ENCODE data around the gene UGGT2.
"Not testable (repeated sequence)": the region's sequence is repeated elsewhere in the genome, so short reads cannot be mapped to it uniquely, and the experiment has no call there.

UGGT2 gene

DNA sequence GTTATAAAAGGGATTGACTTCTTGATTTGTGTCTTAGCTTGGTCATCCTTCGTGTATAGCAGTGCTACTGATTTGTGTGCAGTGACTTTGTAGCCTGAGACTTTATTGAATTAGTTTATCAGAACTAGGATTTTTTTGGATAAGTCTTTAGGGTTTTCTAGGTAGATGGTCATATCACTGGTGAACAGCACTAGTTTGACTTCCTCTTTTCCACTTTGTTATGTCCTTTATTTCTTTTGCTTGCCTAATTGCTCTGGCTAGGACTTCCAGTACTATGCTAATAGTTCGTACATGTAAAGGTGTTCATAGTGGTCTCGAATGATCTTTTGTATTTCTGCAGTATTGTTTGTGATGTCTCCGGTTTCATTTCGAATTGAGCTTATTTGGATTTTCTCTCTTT lies 230.9 kb downstream of the UGGT2 start:
- no peaks in the 10 kb centered on the region for H3K36me3 ChIP-seq (ENCODE audit: insufficient read depth, low read length)
- H3K9ac ChIP-seq (ENCODE audit: low read length) = no peak overlapping the region
- no peak overlapping the region for H3K27ac ChIP-seq (ENCODE audit: low read depth, low read length)
- H3K4me1 ChIP-seq (ENCODE audit: insufficient read depth, low read length) = no peaks in the 10 kb centered on the region
- H3K9me3 ChIP-seq (ENCODE audit: low read length) = no peaks in the 10 kb centered on the region
- H3K4me3 ChIP-seq (ENCODE audit: low read depth in 1 of 2, low read length in 2 of 2) = no peak overlapping the region
- no peaks in the 10 kb centered on the region for H3K27me3 ChIP-seq (ENCODE audit: control insufficient read depth in 1 of 2, insufficient read depth in 2 of 2, low read length in 2 of 2)

DNA sequence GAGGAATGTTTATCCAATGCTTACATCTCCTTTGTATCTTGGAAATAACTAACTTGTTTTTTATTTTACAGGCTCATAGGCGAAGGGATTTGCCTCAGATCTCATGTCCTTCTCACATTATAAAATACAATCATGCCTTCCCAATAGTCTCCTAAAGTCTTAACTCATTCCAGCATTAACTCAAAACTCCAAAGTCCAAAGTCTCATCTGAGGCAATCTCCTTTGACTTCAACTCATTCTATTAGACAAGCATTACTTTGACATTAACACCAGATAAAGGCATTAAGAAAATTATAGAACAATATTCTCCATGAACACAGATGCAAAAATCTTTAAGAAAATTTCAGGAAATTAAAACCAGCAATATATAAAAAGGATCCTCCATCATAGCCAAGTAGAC lies 238.7 kb downstream of the UGGT2 start:
- Histone ChIP-seq H3K27me3 (ENCODE audit: control insufficient read depth in 1 of 2, insufficient read depth in 2 of 2, low read length in 2 of 2) (no peaks in the 10 kb centered on the region), H3K27ac (ENCODE audit: low read depth, low read length) (no peak overlapping the region), H3K4me1 (ENCODE audit: insufficient read depth, low read length) (no peaks in the 10 kb centered on the region), H3K9ac (ENCODE audit: low read length) (no peak overlapping the region), H3K9me3 (ENCODE audit: low read length) (peaks cover 4% of the 10 kb centered on the region), H3K4me3 (ENCODE audit: low read depth in 1 of 2, low read length in 2 of 2) (no peak overlapping the region), H3K36me3 (ENCODE audit: insufficient read depth, low read length) (peaks cover 6% of the 10 kb centered on the region)

DNA sequence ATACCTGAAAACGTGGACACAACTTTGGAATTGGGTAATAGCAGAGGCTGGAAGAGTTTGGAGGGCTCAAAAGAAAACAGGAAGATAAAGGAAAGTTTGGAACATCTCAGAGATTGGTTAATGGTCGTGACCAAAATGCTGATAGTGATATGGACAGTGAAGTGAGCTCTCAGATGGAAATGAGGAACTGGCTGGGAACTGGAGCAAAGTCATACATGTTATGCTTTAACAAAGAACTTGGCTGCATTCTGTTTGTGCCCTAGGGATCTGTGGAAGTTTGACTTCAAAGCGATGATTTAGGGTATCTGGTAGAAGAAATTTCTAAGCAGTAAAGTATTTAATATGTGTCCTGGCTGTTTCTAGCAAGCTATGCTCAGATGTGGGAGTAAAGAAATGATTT lies 240.1 kb downstream of the UGGT2 start:
- Histone ChIP-seq H3K9ac (ENCODE audit: low read length) (no peak overlapping the region), H3K4me3 (ENCODE audit: low read depth in 1 of 2, low read length in 2 of 2) (no peak overlapping the region), H3K27me3 (ENCODE audit: control insufficient read depth in 1 of 2, insufficient read depth in 2 of 2, low read length in 2 of 2) (no peaks in the 10 kb centered on the region), H3K9me3 (ENCODE audit: low read length) (peaks cover 6% of the 10 kb centered on the region), H3K4me1 (ENCODE audit: insufficient read depth, low read length) (no peaks in the 10 kb centered on the region), H3K27ac (ENCODE audit: low read depth, low read length) (no peak overlapping the region), H3K36me3 (ENCODE audit: insufficient read depth, low read length) (peaks cover 6% of the 10 kb centered on the region)

DNA sequence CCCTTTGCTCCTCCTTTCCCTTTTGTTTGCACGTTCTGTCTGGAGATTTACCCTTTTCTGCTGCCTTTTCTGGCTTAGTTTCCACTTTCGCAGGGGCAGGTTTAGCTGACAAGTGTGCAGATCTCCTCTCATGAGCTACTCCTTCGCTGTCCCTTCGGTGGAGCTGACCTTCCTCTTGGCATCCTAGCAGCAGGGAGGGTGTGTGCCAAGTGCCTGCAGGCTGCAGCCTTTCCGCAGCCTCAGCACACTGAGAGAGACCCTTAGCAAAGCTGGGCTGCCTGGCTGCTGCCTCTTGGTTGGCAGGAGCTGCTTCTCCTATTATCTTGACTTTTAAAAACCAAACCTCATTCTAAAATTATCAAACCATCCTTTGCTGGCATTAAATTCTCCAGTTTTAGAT lies 243.8 kb downstream of the UGGT2 start:
- H3K36me3 ChIP-seq (ENCODE audit: insufficient read depth, low read length) = no peaks in the 10 kb centered on the region
- no peaks in the 10 kb centered on the region for H3K4me1 ChIP-seq (ENCODE audit: insufficient read depth, low read length)
- H3K4me3 ChIP-seq (ENCODE audit: low read depth in 1 of 2, low read length in 2 of 2) = no peak overlapping the region
- H3K27ac ChIP-seq (ENCODE audit: low read depth, low read length) = no peak overlapping the region
- no peaks in the 10 kb centered on the region for H3K27me3 ChIP-seq (ENCODE audit: control insufficient read depth in 1 of 2, insufficient read depth in 2 of 2, low read length in 2 of 2)
- H3K9me3 ChIP-seq (ENCODE audit: low read length) = peaks cover 6% of the 10 kb centered on the region
- H3K9ac ChIP-seq (ENCODE audit: low read length) = no peak overlapping the region

DNA sequence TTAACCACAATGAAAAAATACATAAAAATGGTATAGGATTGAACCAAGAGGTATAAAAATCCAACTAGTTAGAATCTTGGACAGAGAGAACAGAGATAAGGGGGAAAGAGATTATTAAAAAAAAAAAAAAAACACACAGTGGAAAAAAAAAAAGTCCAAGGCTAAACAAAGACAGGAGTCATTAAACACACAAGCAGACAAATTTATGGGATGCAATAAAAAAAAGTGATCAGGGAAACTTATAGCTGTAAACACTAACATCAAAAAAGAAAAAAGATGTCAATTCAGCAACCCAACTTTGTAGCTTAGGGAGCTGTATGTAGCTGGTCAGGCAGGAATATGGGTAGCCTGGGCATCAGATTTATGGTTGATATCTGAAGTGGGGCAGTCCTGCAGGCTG lies 247.3 kb downstream of the UGGT2 start:
- Histone ChIP-seq H3K9ac (ENCODE audit: low read length) (no peak overlapping the region), H3K9me3 (ENCODE audit: low read length) (peaks cover 6% of the 10 kb centered on the region), H3K4me3 (ENCODE audit: low read depth in 1 of 2, low read length in 2 of 2) (no peak overlapping the region), H3K4me1 (ENCODE audit: insufficient read depth, low read length) (no peaks in the 10 kb centered on the region), H3K27ac (ENCODE audit: low read depth, low read length) (no peak overlapping the region), H3K27me3 (ENCODE audit: control insufficient read depth in 1 of 2, insufficient read depth in 2 of 2, low read length in 2 of 2) (no peaks in the 10 kb centered on the region), H3K36me3 (ENCODE audit: insufficient read depth, low read length) (no peaks in the 10 kb centered on the region)

DNA sequence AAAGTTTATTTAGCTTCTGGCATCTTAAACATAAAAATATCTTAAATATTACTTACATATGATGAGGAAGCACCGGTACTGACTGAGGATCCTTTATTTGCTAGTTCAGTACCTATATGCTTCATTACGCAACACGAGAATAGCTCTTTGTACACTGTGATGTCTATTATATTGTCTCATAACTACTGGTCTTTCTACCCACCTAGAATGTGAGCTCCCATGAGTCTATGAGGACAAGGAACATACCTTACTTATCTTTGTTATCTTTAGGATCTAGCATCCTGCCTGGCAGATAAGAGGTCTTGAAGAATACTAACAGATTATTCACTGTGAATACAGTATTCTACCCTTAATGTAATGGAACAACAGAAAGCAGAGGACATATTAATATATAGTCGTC lies 251.4 kb downstream of the UGGT2 start:
- no peaks in the 10 kb centered on the region for H3K36me3 ChIP-seq (ENCODE audit: insufficient read depth, low read length)

DNA sequence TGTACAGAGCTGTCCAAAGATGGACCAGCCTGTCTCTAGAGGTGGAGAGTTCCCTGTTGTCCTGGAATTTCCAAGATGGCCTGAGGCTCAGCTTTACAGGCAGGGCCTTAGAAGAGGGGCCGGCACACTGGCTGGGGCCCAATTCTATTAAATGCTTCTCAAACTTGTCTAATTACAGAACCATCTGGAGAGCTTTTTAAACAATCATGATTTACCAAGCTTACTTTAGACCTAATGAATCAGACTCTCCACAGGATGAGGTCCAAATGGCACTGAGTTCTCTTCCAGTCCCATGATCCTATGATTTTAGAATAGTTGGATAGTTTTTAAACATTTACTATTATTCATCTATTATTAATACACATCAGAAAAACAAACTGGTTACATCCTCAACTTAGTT lies 252.8 kb downstream of the UGGT2 start:
- Histone ChIP-seq H3K27me3 (ENCODE audit: control insufficient read depth in 1 of 2, insufficient read depth in 2 of 2, low read length in 2 of 2) (no peaks in the 10 kb centered on the region), H3K36me3 (ENCODE audit: insufficient read depth, low read length) (no peaks in the 10 kb centered on the region), H3K9me3 (ENCODE audit: low read length) (no peaks in the 10 kb centered on the region), H3K27ac (ENCODE audit: low read depth, low read length) (no peak overlapping the region), H3K4me1 (ENCODE audit: insufficient read depth, low read length) (no peaks in the 10 kb centered on the region), H3K4me3 (ENCODE audit: low read depth in 1 of 2, low read length in 2 of 2) (no peak overlapping the region), H3K9ac (ENCODE audit: low read length) (no peak overlapping the region)

More for the DNA sequence above, 251.4 kb downstream of the UGGT2 start:
- no peaks in the 10 kb centered on the region for H3K9me3 ChIP-seq (ENCODE audit: low read length)
- H3K9ac ChIP-seq (ENCODE audit: low read length) = no peak overlapping the region
- no peak overlapping the region for H3K27ac ChIP-seq (ENCODE audit: low read depth, low read length)
- H3K27me3 ChIP-seq (ENCODE audit: control insufficient read depth in 1 of 2, insufficient read depth in 2 of 2, low read length in 2 of 2) = no peaks in the 10 kb centered on the region
- no peaks in the 10 kb centered on the region for H3K4me1 ChIP-seq (ENCODE audit: insufficient read depth, low read length)
- no peak overlapping the region for H3K4me3 ChIP-seq (ENCODE audit: low read depth in 1 of 2, low read length in 2 of 2)

DNA sequence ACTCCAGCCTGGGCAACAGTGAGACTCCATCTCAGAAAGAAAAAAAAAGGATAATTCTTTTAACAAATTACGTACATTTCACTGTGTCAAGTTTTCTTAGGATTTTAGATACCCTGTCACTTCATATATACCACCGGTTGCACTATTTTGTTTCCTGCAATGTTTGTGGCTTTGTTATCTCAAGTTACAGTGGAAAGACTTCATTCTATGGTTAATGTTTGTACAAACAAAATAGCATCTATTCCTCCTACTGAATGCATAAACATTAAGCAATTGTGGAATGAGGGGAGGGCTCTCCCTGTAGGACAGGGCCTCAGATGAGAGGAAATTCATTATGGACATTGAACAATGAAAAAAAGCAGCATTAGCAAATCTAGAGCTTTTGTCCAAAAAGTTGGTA lies 256.2 kb downstream of the UGGT2 start:
- no peaks in the 10 kb centered on the region for H3K27me3 ChIP-seq (ENCODE audit: control insufficient read depth in 1 of 2, insufficient read depth in 2 of 2, low read length in 2 of 2)
- H3K27ac ChIP-seq (ENCODE audit: low read depth, low read length) = no peak overlapping the region
- no peak overlapping the region for H3K4me3 ChIP-seq (ENCODE audit: low read depth in 1 of 2, low read length in 2 of 2)
- H3K36me3 ChIP-seq (ENCODE audit: insufficient read depth, low read length) = peaks cover 13% of the 10 kb centered on the region
- H3K4me1 ChIP-seq (ENCODE audit: insufficient read depth, low read length) = no peaks in the 10 kb centered on the region
- no peak overlapping the region for H3K9ac ChIP-seq (ENCODE audit: low read length)
- H3K9me3 ChIP-seq (ENCODE audit: low read length) = no peaks in the 10 kb centered on the region

DNA sequence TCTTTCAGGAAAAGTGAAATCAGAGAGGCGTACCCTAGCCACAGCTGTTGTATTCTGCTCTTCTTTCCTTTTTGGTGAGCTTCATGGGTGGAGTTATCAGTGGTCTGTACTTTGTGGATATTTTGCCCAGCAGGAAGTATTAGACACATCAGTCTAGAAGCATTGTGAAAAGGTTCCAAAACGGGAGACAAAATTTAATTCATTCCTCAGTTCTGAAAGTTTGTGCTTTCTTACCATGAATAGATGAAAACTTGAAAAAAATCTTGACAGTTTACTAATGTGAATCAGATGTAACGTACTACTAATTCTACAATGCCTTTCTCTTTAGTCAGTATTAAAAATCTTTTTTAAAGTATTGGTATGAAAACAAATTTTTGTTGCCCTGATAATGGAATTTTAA lies 259.4 kb downstream of the UGGT2 start:
- Histone ChIP-seq H3K9ac (ENCODE audit: low read length) (no peak overlapping the region), H3K4me3 (ENCODE audit: low read depth in 1 of 2, low read length in 2 of 2) (no peak overlapping the region), H3K4me1 (ENCODE audit: insufficient read depth, low read length) (no peaks in the 10 kb centered on the region), H3K27ac (ENCODE audit: low read depth, low read length) (no peak overlapping the region), H3K36me3 (ENCODE audit: insufficient read depth, low read length) (peaks cover 25% of the 10 kb centered on the region), H3K27me3 (ENCODE audit: control insufficient read depth in 1 of 2, insufficient read depth in 2 of 2, low read length in 2 of 2) (no peaks in the 10 kb centered on the region), H3K9me3 (ENCODE audit: low read length) (no peaks in the 10 kb centered on the region)

DNA sequence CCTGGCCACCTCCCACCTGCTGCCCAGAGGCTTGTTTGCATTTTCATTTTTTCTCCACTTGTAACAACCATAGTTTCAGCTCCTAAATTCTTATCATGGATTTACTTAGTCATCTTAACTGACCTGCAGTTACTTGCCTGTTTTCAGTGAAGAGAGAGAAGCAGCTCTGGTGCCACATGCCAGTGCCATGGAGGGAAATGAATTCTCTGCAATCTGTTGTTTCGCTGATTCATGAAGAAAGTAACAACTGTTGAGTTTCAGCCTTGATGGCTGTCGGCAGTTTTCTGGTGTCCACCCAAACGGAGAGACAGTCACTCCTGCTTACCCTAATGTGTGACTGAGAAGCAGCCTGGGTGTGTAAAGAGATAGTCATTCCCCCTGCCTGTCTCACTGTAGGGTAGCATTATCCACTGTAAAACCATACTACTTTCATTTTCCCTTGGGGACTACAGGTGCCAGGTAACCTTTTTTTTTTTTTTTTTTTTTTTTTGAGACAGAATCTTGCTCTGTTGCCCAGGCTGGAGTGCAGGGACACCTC lies 260.1 kb downstream of the UGGT2 start:
- no peaks in the 10 kb centered on the region for H3K9me3 ChIP-seq (ENCODE audit: low read length)
- H3K27ac ChIP-seq (ENCODE audit: low read depth, low read length) = no peak overlapping the region
- H3K36me3 ChIP-seq (ENCODE audit: insufficient read depth, low read length) = peaks cover 25% of the 10 kb centered on the region

DNA sequence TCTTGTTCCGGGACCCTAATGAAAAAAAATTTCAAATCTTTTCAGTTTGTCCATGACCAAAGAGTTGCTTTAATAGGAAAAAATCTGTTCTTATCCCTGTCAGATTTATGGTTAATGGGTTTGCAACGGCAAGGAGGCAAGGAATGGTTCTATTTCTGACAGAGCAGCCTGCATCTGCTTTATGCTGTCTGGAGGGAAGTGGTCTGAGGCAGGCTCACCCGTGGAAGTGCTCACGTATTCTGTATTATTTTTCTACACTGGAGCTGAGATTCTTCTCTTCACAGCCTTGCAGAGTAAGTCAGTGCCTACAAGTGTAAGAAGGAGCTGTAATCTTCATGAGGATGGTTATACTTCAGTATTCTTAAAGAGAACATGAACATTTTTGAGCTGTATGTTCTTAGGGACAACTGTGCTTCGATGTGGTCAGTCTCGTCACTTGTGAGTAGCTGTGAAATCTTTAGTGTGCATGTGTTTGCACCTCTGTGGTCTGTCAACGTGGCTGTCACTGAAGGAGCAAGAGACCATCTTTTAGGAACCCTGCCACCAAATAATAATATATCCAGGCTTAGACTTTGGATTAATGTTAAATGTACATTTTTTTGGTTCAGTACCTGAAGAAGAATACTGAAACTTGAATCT lies 262.0 kb downstream of the UGGT2 start:
- Histone ChIP-seq H3K4me3 (ENCODE audit: low read depth in 1 of 2, low read length in 2 of 2) (no peak overlapping the region), H3K36me3 (ENCODE audit: insufficient read depth, low read length) (peaks cover 25% of the 10 kb centered on the region), H3K9me3 (ENCODE audit: low read length) (no peaks in the 10 kb centered on the region), H3K27ac (ENCODE audit: low read depth, low read length) (no peak overlapping the region), H3K9ac (ENCODE audit: low read length) (no peak overlapping the region), H3K4me1 (ENCODE audit: insufficient read depth, low read length) (no peaks in the 10 kb centered on the region), H3K27me3 (ENCODE audit: control insufficient read depth in 1 of 2, insufficient read depth in 2 of 2, low read length in 2 of 2) (no peaks in the 10 kb centered on the region)

More for the DNA sequence above, 260.1 kb downstream of the UGGT2 start:
- Histone ChIP-seq H3K27me3 (ENCODE audit: control insufficient read depth in 1 of 2, insufficient read depth in 2 of 2, low read length in 2 of 2) (no peaks in the 10 kb centered on the region), H3K4me1 (ENCODE audit: insufficient read depth, low read length) (no peaks in the 10 kb centered on the region), H3K9ac (ENCODE audit: low read length) (no peak overlapping the region), H3K4me3 (ENCODE audit: low read depth in 1 of 2, low read length in 2 of 2) (no peak overlapping the region)

DNA sequence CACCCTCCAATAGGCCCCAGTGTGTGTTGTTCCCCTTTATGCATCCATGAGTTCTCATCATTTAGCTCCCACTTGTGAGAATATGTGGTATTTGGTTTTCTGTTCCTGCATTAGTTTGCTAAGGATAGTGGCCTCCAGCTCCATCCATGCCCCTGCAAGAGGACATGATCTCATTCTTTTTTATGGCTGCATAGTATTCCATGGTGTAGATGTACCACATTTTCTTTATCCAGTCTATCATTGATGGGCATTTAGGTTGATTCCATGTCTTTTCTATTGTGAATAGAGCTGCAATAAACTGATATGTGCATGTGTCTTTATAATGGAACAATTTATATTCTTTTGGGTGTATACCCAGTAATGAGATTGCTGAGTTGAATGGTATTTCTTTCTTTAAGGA lies 263.9 kb downstream of the UGGT2 start:
- H3K36me3 ChIP-seq (ENCODE audit: insufficient read depth, low read length) = peaks cover 25% of the 10 kb centered on the region
- H3K27me3 ChIP-seq (ENCODE audit: control insufficient read depth in 1 of 2, insufficient read depth in 2 of 2, low read length in 2 of 2); H3K4me3 ChIP-seq (ENCODE audit: low read depth in 1 of 2, low read length in 2 of 2); H3K9ac ChIP-seq (ENCODE audit: low read length); H3K27ac ChIP-seq (ENCODE audit: low read depth, low read length); H3K4me1 ChIP-seq (ENCODE audit: insufficient read depth, low read length); H3K9me3 ChIP-seq (ENCODE audit: low read length): not testable (repeated sequence)
